Measurements from ENCODE around the gene PSTPIP1. TPM values are rescaled to one million over a fixed set of nuclear protein-coding genes. Genes with fewer than 3 reads are reported as not detected.

Gene PSTPIP1
- total and polyA plus RNA-seq, 2 of the 8 experiments (the other 6 are each of a cell fraction or from before 2014, with no cell fraction given): 1.6 to 1.8 TPM

- no peak for TF ChIP-seq NANOG (IDR thresholded peaks at IDR 0.05; ENCODE audit: insufficient read depth, low read depth, low read length, poor library complexity, severe bottlenecking)
Measured at GRCh38 chr15:77063249-77063648, 68.3 kb downstream of the PSTPIP1 start (continued).
